HEK293 (cell line): ENCODE data around the gene PIGL.

Experiments used
- GLI4 ChIP-seq: fragments of 450-650 bp; formaldehyde crosslinking; IDR thresholded peaks from 2 replicates; pipeline ENCODE4 v1.5.1; 2016; ENCODE audit warnings: missing biosample characterization, missing genetic modification characterization
- KLF7 ChIP-seq: fragments of 450-650 bp; formaldehyde crosslinking; IDR thresholded peaks from 2 replicates; pipeline ENCODE4 v1.5.1; 2016; ENCODE audit warnings: missing biosample characterization, missing genetic modification characterization, borderline replicate concordance
- MEIS1 ChIP-seq: sonication (generic); formaldehyde crosslinking; IDR thresholded peaks from 2 replicates; pipeline ENCODE4 v1.8.1; 2022; ENCODE audit warnings: missing genetic modification reagents, mild to moderate bottlenecking, borderline replicate concordance
- OSR2 ChIP-seq: fragments of 450-650 bp; formaldehyde crosslinking; IDR thresholded peaks from 2 replicates; pipeline ENCODE4 v1.5.1; 2016; ENCODE audit warnings: missing biosample characterization, missing genetic modification characterization
- SP3 ChIP-seq: fragments of 450-650 bp; formaldehyde crosslinking; IDR thresholded peaks from 2 replicates; pipeline ENCODE4 v1.5.1; 2016; ENCODE audit warnings: missing biosample characterization, missing genetic modification characterization
- TCF7L2 ChIP-seq: IDR thresholded peaks from 2 replicates; pipeline ENCODE4 v1.6.1; 2011; ENCODE audit warnings: low read depth, mild to moderate bottlenecking, inconsistent platforms, low read length, moderate library complexity, borderline replicate concordance
- ZBTB20 ChIP-seq: fragments of 450-650 bp; formaldehyde crosslinking; IDR thresholded peaks from 2 replicates; pipeline ENCODE4 v1.5.1; 2016; ENCODE audit warnings: missing biosample characterization, missing genetic modification characterization
- ZNF10 ChIP-seq: fragments of 450-650 bp; formaldehyde crosslinking; IDR thresholded peaks from 2 replicates; pipeline ENCODE4 v1.5.1; 2017; ENCODE audit warnings: missing biosample characterization, missing genetic modification characterization
- ZNF138 ChIP-seq: fragments of 450-650 bp; formaldehyde crosslinking; IDR thresholded peaks from 2 replicates; pipeline ENCODE4 v1.5.1; 2016; ENCODE audit warnings: missing biosample characterization, missing genetic modification characterization, borderline replicate concordance
- ZNF140 ChIP-seq: fragments of 450-650 bp; formaldehyde crosslinking; IDR thresholded peaks from 2 replicates; pipeline ENCODE4 v1.5.1; 2016; ENCODE audit warnings: missing biosample characterization, missing genetic modification characterization
- ZNF146 ChIP-seq: fragments of 450-650 bp; formaldehyde crosslinking; IDR thresholded peaks from 2 replicates; pipeline ENCODE4 v1.5.1; 2016; ENCODE audit warnings: missing biosample characterization, missing genetic modification characterization
- ZNF157 ChIP-seq: fragments of 450-650 bp; formaldehyde crosslinking; IDR thresholded peaks from 2 replicates; pipeline ENCODE4 v1.5.1; 2016; ENCODE audit warnings: missing biosample characterization, missing genetic modification characterization
- ZNF175 ChIP-seq: fragments of 450-650 bp; formaldehyde crosslinking; IDR thresholded peaks from 2 replicates; pipeline ENCODE4 v1.5.1; 2016; ENCODE audit warnings: missing biosample characterization, missing genetic modification characterization
- ZNF202 ChIP-seq: fragments of 450-650 bp; formaldehyde crosslinking; IDR thresholded peaks from 2 replicates; pipeline ENCODE4 v1.5.1; 2016; ENCODE audit warnings: missing biosample characterization, missing genetic modification characterization, borderline replicate concordance
- ZNF23 ChIP-seq: fragments of 450-650 bp; formaldehyde crosslinking; IDR thresholded peaks from 2 replicates; pipeline ENCODE4 v1.5.1; 2016; ENCODE audit warnings: missing biosample characterization, missing genetic modification characterization, borderline replicate concordance
- ZNF239 ChIP-seq: fragments of 450-650 bp; formaldehyde crosslinking; IDR thresholded peaks from 2 replicates; pipeline ENCODE4 v1.5.1; 2016; ENCODE audit warnings: missing biosample characterization, missing genetic modification characterization
- ZNF311 ChIP-seq: fragments of 450-650 bp; formaldehyde crosslinking; IDR thresholded peaks from 2 replicates; pipeline ENCODE4 v1.5.1; 2017; ENCODE audit warnings: missing biosample characterization, missing genetic modification characterization, borderline replicate concordance
- ZNF350 ChIP-seq: fragments of 450-650 bp; formaldehyde crosslinking; IDR thresholded peaks from 2 replicates; pipeline ENCODE4 v1.5.0; 2017; ENCODE audit warnings: missing biosample characterization, mild to moderate bottlenecking, missing genetic modification characterization
- ZNF354C ChIP-seq: fragments of 450-650 bp; formaldehyde crosslinking; IDR thresholded peaks from 2 replicates; pipeline ENCODE4 v1.5.1; 2016; ENCODE audit warnings: missing biosample characterization, missing genetic modification characterization, low read depth, borderline replicate concordance
- ZNF398 ChIP-seq: fragments of 450-650 bp; formaldehyde crosslinking; IDR thresholded peaks from 2 replicates; pipeline ENCODE4 v1.5.1; 2017; ENCODE audit warnings: missing biosample characterization, missing genetic modification characterization
- ZNF660 ChIP-seq: fragments of 450-650 bp; IDR thresholded peaks from 2 replicates; pipeline ENCODE4 v1.5.1; 2018; ENCODE audit warnings: missing biosample characterization, mild to moderate bottlenecking, missing genetic modification characterization
- ZNF670 ChIP-seq: fragments of 450-650 bp; formaldehyde crosslinking; IDR thresholded peaks from 2 replicates; pipeline ENCODE4 v1.5.1; 2016; ENCODE audit warnings: missing biosample characterization, missing genetic modification characterization, low read depth
- ZNF701 ChIP-seq: fragments of 450-650 bp; formaldehyde crosslinking; IDR thresholded peaks from 2 replicates; pipeline ENCODE4 v1.5.1; 2016; ENCODE audit warnings: missing biosample characterization, missing genetic modification characterization
- ZNF747 ChIP-seq: fragments of 450-650 bp; formaldehyde crosslinking; IDR thresholded peaks from 2 replicates; pipeline ENCODE4 v1.5.1; 2016; ENCODE audit warnings: missing biosample characterization, missing genetic modification characterization
- ZNF776 ChIP-seq: fragments of 450-650 bp; formaldehyde crosslinking; IDR thresholded peaks from 2 replicates; pipeline ENCODE4 v1.5.0; 2017; ENCODE audit warnings: missing biosample characterization, missing genetic modification characterization, borderline replicate concordance
- ZNF785 ChIP-seq: fragments of 450-650 bp; formaldehyde crosslinking; IDR thresholded peaks from 2 replicates; pipeline ENCODE4 v1.5.1; 2016; ENCODE audit warnings: missing biosample characterization, missing genetic modification characterization
- ZNF837 ChIP-seq: fragments of 450-650 bp; formaldehyde crosslinking; IDR thresholded peaks from 2 replicates; pipeline ENCODE4 v1.5.1; 2016; ENCODE audit warnings: missing biosample characterization, missing genetic modification characterization
- TF ChIP-seq, protein P1 (sequence below): fragments of 450-650 bp; formaldehyde crosslinking; IDR thresholded peaks from 2 replicates; pipeline ENCODE4 v1.5.1; 2016; ENCODE audit warnings: missing biosample characterization, missing genetic modification characterization
- TF ChIP-seq, protein P2 (sequence below): fragments of 450-650 bp; formaldehyde crosslinking; IDR thresholded peaks from 2 replicates; pipeline ENCODE4 v1.5.0; 2017; ENCODE audit warnings: missing biosample characterization, missing genetic modification characterization, borderline replicate concordance
- TF ChIP-seq, protein P3 (sequence below): fragments of 450-650 bp; IDR thresholded peaks from 2 replicates; pipeline ENCODE4 v1.5.1; 2018; ENCODE audit warnings: missing biosample characterization, missing genetic modification characterization

PIGL gene

DNA sequence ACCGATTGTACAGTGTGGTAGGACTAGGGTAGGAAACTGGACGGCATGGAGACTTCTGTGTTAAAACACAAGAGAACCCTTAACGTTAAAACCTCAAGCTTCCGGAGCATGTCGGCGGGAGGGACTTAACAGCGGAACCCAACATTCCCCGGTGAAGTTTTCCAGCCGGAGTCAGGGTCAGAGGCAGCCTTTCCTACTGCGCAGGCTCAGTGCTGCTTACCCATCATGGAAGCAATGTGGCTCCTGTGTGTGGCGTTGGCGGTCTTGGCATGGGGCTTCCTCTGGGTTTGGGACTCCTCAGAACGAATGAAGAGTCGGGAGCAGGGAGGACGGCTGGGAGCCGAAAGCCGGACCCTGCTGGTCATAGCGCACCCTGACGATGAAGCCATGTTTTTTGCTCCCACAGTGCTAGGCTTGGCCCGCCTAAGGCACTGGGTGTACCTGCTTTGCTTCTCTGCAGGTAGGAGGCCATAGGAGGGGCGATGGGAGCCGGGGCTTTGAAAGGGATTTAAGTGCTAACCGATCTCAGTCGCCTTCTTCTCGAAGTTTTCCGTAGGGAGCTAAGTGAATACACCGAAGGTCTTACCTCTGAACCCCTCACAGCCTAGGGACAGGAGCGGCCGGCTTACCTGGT, at the start of gene PIGL (continued):
- TF ChIP-seq, protein P1, sequence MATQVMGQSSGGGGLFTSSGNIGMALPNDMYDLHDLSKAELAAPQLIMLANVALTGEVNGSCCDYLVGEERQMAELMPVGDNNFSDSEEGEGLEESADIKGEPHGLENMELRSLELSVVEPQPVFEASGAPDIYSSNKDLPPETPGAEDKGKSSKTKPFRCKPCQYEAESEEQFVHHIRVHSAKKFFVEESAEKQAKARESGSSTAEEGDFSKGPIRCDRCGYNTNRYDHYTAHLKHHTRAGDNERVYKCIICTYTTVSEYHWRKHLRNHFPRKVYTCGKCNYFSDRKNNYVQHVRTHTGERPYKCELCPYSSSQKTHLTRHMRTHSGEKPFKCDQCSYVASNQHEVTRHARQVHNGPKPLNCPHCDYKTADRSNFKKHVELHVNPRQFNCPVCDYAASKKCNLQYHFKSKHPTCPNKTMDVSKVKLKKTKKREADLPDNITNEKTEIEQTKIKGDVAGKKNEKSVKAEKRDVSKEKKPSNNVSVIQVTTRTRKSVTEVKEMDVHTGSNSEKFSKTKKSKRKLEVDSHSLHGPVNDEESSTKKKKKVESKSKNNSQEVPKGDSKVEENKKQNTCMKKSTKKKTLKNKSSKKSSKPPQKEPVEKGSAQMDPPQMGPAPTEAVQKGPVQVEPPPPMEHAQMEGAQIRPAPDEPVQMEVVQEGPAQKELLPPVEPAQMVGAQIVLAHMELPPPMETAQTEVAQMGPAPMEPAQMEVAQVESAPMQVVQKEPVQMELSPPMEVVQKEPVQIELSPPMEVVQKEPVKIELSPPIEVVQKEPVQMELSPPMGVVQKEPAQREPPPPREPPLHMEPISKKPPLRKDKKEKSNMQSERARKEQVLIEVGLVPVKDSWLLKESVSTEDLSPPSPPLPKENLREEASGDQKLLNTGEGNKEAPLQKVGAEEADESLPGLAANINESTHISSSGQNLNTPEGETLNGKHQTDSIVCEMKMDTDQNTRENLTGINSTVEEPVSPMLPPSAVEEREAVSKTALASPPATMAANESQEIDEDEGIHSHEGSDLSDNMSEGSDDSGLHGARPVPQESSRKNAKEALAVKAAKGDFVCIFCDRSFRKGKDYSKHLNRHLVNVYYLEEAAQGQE: peak; percentile 40
- TF ChIP-seq ZNF239 (tag by site-specific recombination) (peak; percentile 26; the same call in 1 of the 2 replicates), SP3 (peak; percentile 84), ZNF175 (tag by site-specific recombination) (no peak), ZNF202 (tag by site-specific recombination) (no peak), ZNF10 (no peak), ZNF660 (peak; percentile 98), ZNF701 (tag by site-specific recombination) (no peak), ZNF311 (tag by site-specific recombination) (no peak), ZNF350 (no peak), ZBTB20 (peak; percentile 37; the same call in 1 of the 2 replicates), ZNF157 (tag by site-specific recombination) (no peak), ZNF140 (tag by site-specific recombination) (no peak), ZNF670 (tag by site-specific recombination) (no peak), ZNF146 (0 out of 2 replicates have a peak, but pooled peaks have one; percentile 10), ZNF23 (no peak), ZNF138 (tag by site-specific recombination) (no peak), ZNF747 (no peak), GLI4 (tag by site-specific recombination) (peak; percentile 69; the same call in 1 of the 2 replicates), ZNF776 (tag by site-specific recombination) (no peak), ZNF398 (tag by site-specific recombination) (0 out of 2 replicates have a peak, but pooled peaks have one; percentile 11), OSR2 (tag by site-specific recombination) (peak; percentile 38; the same call in 1 of the 2 replicates), MEIS1 (CRISPR knock-in tag) (no peak), ZNF354C (tag by site-specific recombination) (no peak), ZNF837 (tag by site-specific recombination) (no peak), KLF7 (peak; percentile 78; the same call in 1 of the 2 replicates), TCF7L2 (no peak), ZNF785 (tag by site-specific recombination) (0 out of 2 replicates have a peak, but pooled peaks have one; percentile 57)
- TF ChIP-seq, protein P2, sequence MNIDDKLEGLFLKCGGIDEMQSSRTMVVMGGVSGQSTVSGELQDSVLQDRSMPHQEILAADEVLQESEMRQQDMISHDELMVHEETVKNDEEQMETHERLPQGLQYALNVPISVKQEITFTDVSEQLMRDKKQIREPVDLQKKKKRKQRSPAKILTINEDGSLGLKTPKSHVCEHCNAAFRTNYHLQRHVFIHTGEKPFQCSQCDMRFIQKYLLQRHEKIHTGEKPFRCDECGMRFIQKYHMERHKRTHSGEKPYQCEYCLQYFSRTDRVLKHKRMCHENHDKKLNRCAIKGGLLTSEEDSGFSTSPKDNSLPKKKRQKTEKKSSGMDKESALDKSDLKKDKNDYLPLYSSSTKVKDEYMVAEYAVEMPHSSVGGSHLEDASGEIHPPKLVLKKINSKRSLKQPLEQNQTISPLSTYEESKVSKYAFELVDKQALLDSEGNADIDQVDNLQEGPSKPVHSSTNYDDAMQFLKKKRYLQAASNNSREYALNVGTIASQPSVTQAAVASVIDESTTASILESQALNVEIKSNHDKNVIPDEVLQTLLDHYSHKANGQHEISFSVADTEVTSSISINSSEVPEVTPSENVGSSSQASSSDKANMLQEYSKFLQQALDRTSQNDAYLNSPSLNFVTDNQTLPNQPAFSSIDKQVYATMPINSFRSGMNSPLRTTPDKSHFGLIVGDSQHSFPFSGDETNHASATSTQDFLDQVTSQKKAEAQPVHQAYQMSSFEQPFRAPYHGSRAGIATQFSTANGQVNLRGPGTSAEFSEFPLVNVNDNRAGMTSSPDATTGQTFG (tag by site-specific recombination): 0 out of 2 replicates have a peak, but pooled peaks have one; percentile 54
- TF ChIP-seq, protein P3, sequence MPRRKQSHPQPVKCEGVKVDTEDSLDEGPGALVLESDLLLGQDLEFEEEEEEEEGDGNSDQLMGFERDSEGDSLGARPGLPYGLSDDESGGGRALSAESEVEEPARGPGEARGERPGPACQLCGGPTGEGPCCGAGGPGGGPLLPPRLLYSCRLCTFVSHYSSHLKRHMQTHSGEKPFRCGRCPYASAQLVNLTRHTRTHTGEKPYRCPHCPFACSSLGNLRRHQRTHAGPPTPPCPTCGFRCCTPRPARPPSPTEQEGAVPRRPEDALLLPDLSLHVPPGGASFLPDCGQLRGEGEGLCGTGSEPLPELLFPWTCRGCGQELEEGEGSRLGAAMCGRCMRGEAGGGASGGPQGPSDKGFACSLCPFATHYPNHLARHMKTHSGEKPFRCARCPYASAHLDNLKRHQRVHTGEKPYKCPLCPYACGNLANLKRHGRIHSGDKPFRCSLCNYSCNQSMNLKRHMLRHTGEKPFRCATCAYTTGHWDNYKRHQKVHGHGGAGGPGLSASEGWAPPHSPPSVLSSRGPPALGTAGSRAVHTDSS (tag by site-specific recombination): peak; percentile 45; the same call in 1 of the 2 replicates
